H1 (cell line): ENCODE data around the gene TEKTIP1. TPM values are rescaled to one million over a fixed set of nuclear protein-coding genes. Genes with fewer than 3 reads are reported as not detected.
A peak's percentile ranks its signal among the peaks of the same experiment; 100 is the strongest.

Experiments used
- BACH1 ChIP-seq: IDR thresholded peaks from 2 replicates; pipeline ENCODE4 v1.6.1; 2012; ENCODE audit warnings: low read length, improper control_type of control experiment
- CREB1 ChIP-seq: IDR thresholded peaks from 2 replicates; pipeline ENCODE4 v1.6.1; 2012; ENCODE audit warnings: inconsistent platforms
- CTBP2 ChIP-seq: IDR thresholded peaks from 2 replicates; pipeline ENCODE4 v1.7.0; 2011; ENCODE audit warnings: borderline replicate concordance, mild to moderate bottlenecking, moderate library complexity, mixed read lengths, low read length; ENCODE audit not compliant: insufficient read depth, insufficient read length
- FOSL1 ChIP-seq: IDR thresholded peaks from 2 replicates; pipeline ENCODE4 v1.6.1; 2011; ENCODE audit warnings: mild to moderate bottlenecking, low read depth, low read length, moderate library complexity; ENCODE audit not compliant: insufficient read depth
- GTF2F1 ChIP-seq: IDR thresholded peaks from 2 replicates; pipeline ENCODE4 v1.6.1; 2012; ENCODE audit warnings: low read depth, low read length, improper control_type of control experiment, borderline replicate concordance
- HDAC2 ChIP-seq, 2 experiments: fragments of 300-600 bp in 1 of 2; sonication (generic) in 1 of 2; IDR thresholded peaks; 2 replicates each; pipeline ENCODE4 v1.6.1; 2011 to 2012; ENCODE audit warnings: low read depth in 2 of 2, low read length in 2 of 2, mild to moderate bottlenecking in 2 of 2, moderate library complexity in 2 of 2, borderline replicate concordance in 1 of 2, inconsistent platforms in 1 of 2
- KDM1A ChIP-seq: fragments of 200-600, 300-600 bp; sonication (generic); IDR thresholded peaks from 2 replicates; pipeline ENCODE4 v1.7.1; 2016; ENCODE audit warnings: mild to moderate bottlenecking, low read length, borderline replicate concordance
- KDM5A ChIP-seq: fragments of 200-600 bp; IDR thresholded peaks from 2 replicates; pipeline ENCODE4 v1.7.1; 2012; ENCODE audit warnings: mild to moderate bottlenecking, low read length, inconsistent platforms, mixed read lengths
- MAFK ChIP-seq: IDR thresholded peaks from 2 replicates; pipeline ENCODE4 v1.6.1; 2012; ENCODE audit warnings: low read depth, mild to moderate bottlenecking, improper control_type of control experiment, low read length
- NRF1 ChIP-seq: IDR thresholded peaks from 2 replicates; pipeline ENCODE4 v1.6.1; 2011; ENCODE audit warnings: mild to moderate bottlenecking, low read depth, low read length, improper control_type of control experiment
- POLR2A ChIP-seq, 2 experiments: IDR thresholded peaks; 1 replicate in 1 of 2; 2 replicates in 1 of 2; pipeline ENCODE4 v1.6.1; 2011; ENCODE audit warnings: low read depth in 2 of 2, low read length in 2 of 2, mild to moderate bottlenecking in 2 of 2; ENCODE audit errors: control extremely low read depth in 1 of 2
- POLR2AphosphoS5 ChIP-seq: IDR thresholded peaks from 2 replicates; pipeline ENCODE4 v1.6.1; 2011; ENCODE audit warnings: low read depth, low read length
- POU5F1 ChIP-seq: IDR thresholded peaks from 2 replicates; pipeline ENCODE4 v1.6.1; 2011; ENCODE audit warnings: low read depth, mild to moderate bottlenecking, low read length, moderate library complexity
- RXRA ChIP-seq: IDR thresholded peaks from 2 replicates; pipeline ENCODE4 v1.6.1; 2011; ENCODE audit warnings: low read depth, mild to moderate bottlenecking, low read length, moderate library complexity; ENCODE audit not compliant: insufficient read depth
- SIN3A ChIP-seq, 2 experiments: IDR thresholded peaks in 1 of 2; conservative IDR thresholded peaks in 1 of 2; 2 replicates each; pipeline ENCODE4 v1.6.1; 2011 to 2012; ENCODE audit warnings: low read length in 2 of 2, improper control_type of control experiment in 1 of 2, low read depth in 1 of 2, mild to moderate bottlenecking in 1 of 2
- SIX5 ChIP-seq: IDR thresholded peaks from 2 replicates; pipeline ENCODE4 v1.6.1; 2011; ENCODE audit warnings: mild to moderate bottlenecking, low read depth, low read length
- SP1 ChIP-seq: IDR thresholded peaks from 2 replicates; pipeline ENCODE4 v1.6.1; 2011; ENCODE audit warnings: low read depth, low read length
- SP2 ChIP-seq: IDR thresholded peaks from 2 replicates; pipeline ENCODE4 v1.6.1; 2012; ENCODE audit warnings: mild to moderate bottlenecking, low read length, inconsistent platforms
- SP4 ChIP-seq: IDR thresholded peaks from 2 replicates; pipeline ENCODE4 v1.6.1; 2012; ENCODE audit warnings: low read length, inconsistent platforms
- SRF ChIP-seq: IDR thresholded peaks from 2 replicates; pipeline ENCODE4 v1.6.1; 2011; ENCODE audit warnings: mild to moderate bottlenecking, low read depth, low read length, moderate library complexity
- TAF1 ChIP-seq: IDR thresholded peaks from 2 replicates; pipeline ENCODE4 v1.6.1; 2011; ENCODE audit warnings: mild to moderate bottlenecking, low read depth, low read length
- TCF12 ChIP-seq: IDR thresholded peaks from 2 replicates; pipeline ENCODE4 v1.6.1; 2011; ENCODE audit warnings: low read depth, mild to moderate bottlenecking, low read length
- USF2 ChIP-seq: IDR thresholded peaks from 2 replicates; pipeline ENCODE4 v1.6.1; 2011; ENCODE audit warnings: low read length, improper control_type of control experiment
- polyA plus RNA-seq, 7 experiments: library from polyadenylated mRNA; depleted of rRNA in 3 of 7; stranded (reverse) in 5 of 7; unstranded in 2 of 7; fragments of >200 nt in 5 of 7; fragments of 200-250 nt in 2 of 7; gene quantifications; 1 replicate in 5 of 7; 2 replicates in 1 of 7; 4 replicates in 1 of 7; pipeline versions ENCODE4 v1.2.1 to v1.2.3, GENCODE V29; 2011 to 2013; ENCODE audit warnings: missing spikeins in 2 of 7, mixed read lengths in 2 of 7
- total RNA-seq: library from RNA; stranded (reverse); fragmentation: NEBNext Ultra II Directional; extraction: Animal tissue kit (Norgen Biotek cat#: 25700); gene quantifications from 2 replicates; pipeline ENCODE4 v1.2.1, GENCODE V29; 2021
- TF ChIP-seq, protein P1 (sequence below): IDR thresholded peaks from 2 replicates; pipeline ENCODE4 v1.6.1; 2011; ENCODE audit warnings: low read depth, mild to moderate bottlenecking, low read length; ENCODE audit not compliant: insufficient read depth

Gene TEKTIP1
- total and polyA plus RNA-seq, 2 of the 8 experiments (the other 6 are each of a cell fraction or from before 2014, with no cell fraction given) = 1.1 TPM; not detected in 1

GRCh38 chr19:3505598-3506383 is 33.2 kb upstream of the TEKTIP1 start, which contains the start of gene FZR1 (continued):
- TF ChIP-seq KDM1A = no peak
- TF ChIP-seq TAF1 = peak; percentile 39; the same call in 1 of the 2 replicates
- TF ChIP-seq SP1 = peak; percentile 41; the same call in 1 of the 2 replicates
- TF ChIP-seq POLR2AphosphoS5 = peak; percentile 59; the same call in 1 of the 2 replicates
- no peak for TF ChIP-seq SRF
- no peak for TF ChIP-seq USF2
- TF ChIP-seq NRF1 = peak; percentile 84
- no peak for TF ChIP-seq SP4
- TF ChIP-seq TCF12 = peak; percentile 88
- TF ChIP-seq, protein P1, sequence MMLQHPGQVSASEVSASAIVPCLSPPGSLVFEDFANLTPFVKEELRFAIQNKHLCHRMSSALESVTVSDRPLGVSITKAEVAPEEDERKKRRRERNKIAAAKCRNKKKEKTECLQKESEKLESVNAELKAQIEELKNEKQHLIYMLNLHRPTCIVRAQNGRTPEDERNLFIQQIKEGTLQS = no peak
- peak in 1 of 2 experiments; percentile 59; a peak in 1 of 3 replicates for TF ChIP-seq POLR2A (IDR thresholded peaks at IDR 0.05; ENCODE audit: control extremely low read depth in 1 of 2, low read depth in 2 of 2, low read length in 2 of 2)
- TF ChIP-seq POU5F1 = no peak
- TF ChIP-seq CTBP2 = no peak
- peak; percentile 91 for TF ChIP-seq CREB1
- no peak for TF ChIP-seq MAFK
- peak; percentile 83 to 92; a peak in 3 of 4 replicates for TF ChIP-seq SIN3A (conservative IDR thresholded peaks at IDR 0.05 in 1 of 2, IDR thresholded peaks at IDR 0.05 in 1 of 2; ENCODE audit: low read depth in 1 of 2, low read length in 2 of 2)
- peak; percentile 91 for TF ChIP-seq BACH1
- no peak for TF ChIP-seq SP2
- TF ChIP-seq FOSL1 = 0 out of 2 replicates have a peak, but pooled peaks have one; percentile 28
- TF ChIP-seq HDAC2 (IDR thresholded peaks at IDR 0.05; ENCODE audit: borderline replicate concordance in 1 of 2, low read depth in 2 of 2, low read length in 2 of 2) = peak; percentile 93 to 97
- no peak for TF ChIP-seq GTF2F1
- no peak; the same call in 1 of the 2 replicates for TF ChIP-seq KDM5A
- no peak for TF ChIP-seq RXRA
- no peak for TF ChIP-seq SIX5
